AG04449 (cell line): ENCODE results near the gene LTN1.

Experiments used
- CTCF ChIA-PET: fragments of 350-600 bp; formaldehyde crosslinking; extraction: SDS; loops from one replicate; lab custom pipeline; 2021; ENCODE audit warnings: antibody characterized with exemption; lab: Yijun Ruan, JAX
- POLR2A ChIA-PET: fragments of 400-600, 350-600 bp; formaldehyde crosslinking; extraction: SDS; loops from one replicate; lab custom pipeline; 2020; ENCODE audit warnings: antibody characterized with exemption, inconsistent platforms; lab: Yijun Ruan, JAX
- DNase-seq: peaks from one replicate; pipeline ENCODE4 v3.0.0-alpha.2; 2010; ENCODE audit warnings: low read depth, low spot score
- H3K4me3 ChIP-seq: 2 replicates; pipeline ENCODE4 v1.5.1; 2011; ENCODE audit warnings: low read depth, mild to moderate bottlenecking, control low read depth, low read length
- TF ChIP-seq, protein P1 (sequence below): IDR thresholded peaks from one replicate; pipeline ENCODE4 v1.5.1; 2011; ENCODE audit warnings: mild to moderate bottlenecking, moderate library complexity, low read length, control low read depth, inconsistent platforms; ENCODE audit not compliant: insufficient read depth; ENCODE audit errors: missing control alignments

LTN1 gene

DNA sequence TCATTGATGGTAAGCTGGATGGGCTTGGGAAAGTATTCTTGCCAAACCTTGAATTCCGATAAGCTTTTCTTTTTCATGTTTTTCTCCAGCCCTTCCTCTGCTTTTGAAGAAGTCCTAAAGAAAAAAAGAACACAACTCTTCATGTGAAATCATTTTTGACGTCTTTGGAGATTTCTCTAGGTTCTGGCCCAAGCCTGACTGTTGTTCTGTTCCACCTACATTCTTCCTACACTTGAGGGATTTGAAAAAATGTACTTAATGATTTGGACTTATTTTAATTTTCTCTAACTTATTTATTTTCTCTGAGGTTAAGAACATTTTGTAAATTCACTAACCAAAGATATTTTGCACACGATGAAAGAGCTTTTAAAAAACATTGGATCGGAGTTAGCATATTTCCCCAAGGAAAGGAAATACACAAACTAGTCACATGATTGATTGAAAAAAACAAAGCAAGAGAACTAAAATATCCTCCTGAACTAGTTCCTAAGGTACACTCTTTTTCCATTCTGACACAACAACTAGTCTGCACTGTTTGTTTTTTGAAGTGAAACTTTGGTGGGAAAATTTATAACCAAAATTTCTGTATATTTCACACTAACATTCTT lies 82.3 kb downstream of the LTN1 start:
- CTCF ChIA-PET: interaction anchor here (1.2 kb wide), 1 partner anchor 9 kb away, joined by 4 read pairs; no protein-coding TSS in a partner anchor

DNA sequence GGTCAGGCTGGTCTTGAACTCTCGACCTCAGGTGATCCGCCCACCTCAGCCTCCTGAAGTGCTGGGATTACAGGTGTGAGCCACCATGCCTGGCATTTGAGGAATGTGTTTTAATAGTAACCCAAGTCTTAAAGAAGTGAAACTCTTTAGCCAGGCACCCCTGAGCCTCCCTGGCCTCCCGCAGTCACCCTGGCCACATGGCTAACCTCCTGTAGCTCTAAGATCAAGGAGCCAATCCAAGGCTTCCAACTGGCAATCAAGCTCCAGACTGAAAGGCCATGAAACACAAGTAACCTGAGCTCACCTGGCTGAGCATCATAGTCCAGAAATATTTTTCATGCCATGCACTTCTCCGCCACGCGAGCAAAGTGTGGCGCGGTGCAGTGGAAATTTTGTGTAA lies 84.3 kb downstream of the LTN1 start:
- no peak overlapping the region for H3K4me3 ChIP-seq
- ChIA-PET CTCF (no interaction called here), POLR2A (no interaction called here)
- DNase-seq: no peak
- TF ChIP-seq, protein P1, sequence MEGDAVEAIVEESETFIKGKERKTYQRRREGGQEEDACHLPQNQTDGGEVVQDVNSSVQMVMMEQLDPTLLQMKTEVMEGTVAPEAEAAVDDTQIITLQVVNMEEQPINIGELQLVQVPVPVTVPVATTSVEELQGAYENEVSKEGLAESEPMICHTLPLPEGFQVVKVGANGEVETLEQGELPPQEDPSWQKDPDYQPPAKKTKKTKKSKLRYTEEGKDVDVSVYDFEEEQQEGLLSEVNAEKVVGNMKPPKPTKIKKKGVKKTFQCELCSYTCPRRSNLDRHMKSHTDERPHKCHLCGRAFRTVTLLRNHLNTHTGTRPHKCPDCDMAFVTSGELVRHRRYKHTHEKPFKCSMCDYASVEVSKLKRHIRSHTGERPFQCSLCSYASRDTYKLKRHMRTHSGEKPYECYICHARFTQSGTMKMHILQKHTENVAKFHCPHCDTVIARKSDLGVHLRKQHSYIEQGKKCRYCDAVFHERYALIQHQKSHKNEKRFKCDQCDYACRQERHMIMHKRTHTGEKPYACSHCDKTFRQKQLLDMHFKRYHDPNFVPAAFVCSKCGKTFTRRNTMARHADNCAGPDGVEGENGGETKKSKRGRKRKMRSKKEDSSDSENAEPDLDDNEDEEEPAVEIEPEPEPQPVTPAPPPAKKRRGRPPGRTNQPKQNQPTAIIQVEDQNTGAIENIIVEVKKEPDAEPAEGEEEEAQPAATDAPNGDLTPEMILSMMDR: no peak

More for the DNA sequence above, 82.3 kb downstream of the LTN1 start:
- TF ChIP-seq, protein P1: no peak
- no peak for DNase-seq
- no peak overlapping the region for H3K4me3 ChIP-seq
- POLR2A ChIA-PET: no interaction called here

DNA sequence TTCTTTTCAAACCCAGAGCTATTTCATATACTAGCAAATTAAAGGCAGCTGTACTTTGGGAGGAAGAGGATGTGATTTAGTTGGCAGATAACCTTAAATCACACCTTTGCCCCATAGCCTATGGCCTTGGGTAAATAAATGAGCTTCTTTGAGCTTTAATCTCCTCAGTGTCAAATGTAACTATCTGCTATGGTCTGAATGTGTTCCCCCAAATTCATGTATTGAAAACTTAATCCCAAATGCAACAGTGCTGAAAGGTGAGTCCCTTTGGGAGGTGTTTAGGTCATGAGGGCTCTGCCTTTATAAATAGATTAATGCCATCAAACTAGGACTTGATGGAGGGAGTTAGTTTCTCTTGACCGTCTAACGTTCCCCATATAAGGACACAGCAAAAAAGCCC lies 85.8 kb downstream of the LTN1 start:
- DNase-seq: no peak
- ChIA-PET CTCF (no interaction called here), POLR2A (no interaction called here)
- H3K4me3 ChIP-seq: no peak overlapping the region
- TF ChIP-seq, protein P1: no peak

DNA sequence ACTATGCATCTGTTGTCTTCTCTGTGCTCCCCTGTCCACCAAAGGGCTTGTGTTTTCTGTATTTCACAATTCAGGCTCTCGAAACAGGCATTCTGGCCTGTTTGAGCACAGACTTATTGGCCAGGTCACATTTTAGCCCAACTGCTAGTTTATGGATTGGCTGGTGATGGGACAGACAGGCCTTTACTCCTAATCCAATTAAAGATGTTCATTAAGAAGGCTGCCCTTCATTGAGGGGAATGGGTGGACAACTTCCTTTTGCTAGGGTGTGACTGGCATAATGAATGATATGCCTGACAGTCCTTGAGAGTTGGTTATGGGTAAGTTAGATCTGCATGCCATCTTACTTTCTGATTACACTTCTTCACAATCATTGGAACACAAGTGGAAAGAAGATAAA lies 86.4 kb downstream of the LTN1 start:
- POLR2A ChIA-PET: no interaction called here
- DNase-seq: no peak
- TF ChIP-seq, protein P1: no peak
- H3K4me3 ChIP-seq: no peak overlapping the region
- CTCF ChIA-PET: interaction anchor here (1.0 kb wide), 1 partner anchor 21 kb away, joined by 3 read pairs; a partner anchor contains a TSS

DNA sequence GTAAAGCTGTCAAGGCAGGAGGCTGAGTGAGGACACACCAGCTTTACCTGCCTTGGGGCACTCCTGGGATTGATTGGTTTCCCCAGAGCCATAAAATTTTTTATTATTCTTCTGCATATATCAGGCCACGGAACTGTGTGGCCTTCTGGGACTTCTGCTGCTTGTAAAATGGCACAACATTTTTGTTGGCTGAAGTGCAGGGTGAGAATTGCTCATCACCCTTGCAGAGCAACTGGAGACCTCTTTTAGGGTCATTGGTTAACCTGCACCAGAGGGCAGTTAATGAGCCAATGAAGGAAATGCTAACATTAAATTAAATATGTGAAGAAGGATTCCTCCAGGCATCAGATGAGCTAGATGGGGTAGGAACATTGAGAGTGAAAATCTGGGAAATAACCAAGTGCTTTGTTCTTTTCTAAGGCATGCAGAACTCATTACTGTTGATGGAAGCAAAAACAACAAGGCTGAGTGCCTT lies 87.7 kb downstream of the LTN1 start:
- DNase-seq: no peak
- TF ChIP-seq, protein P1: no peak
- ChIA-PET CTCF (no interaction called here), POLR2A (no interaction called here)
- H3K4me3 ChIP-seq: no peak overlapping the region

DNA sequence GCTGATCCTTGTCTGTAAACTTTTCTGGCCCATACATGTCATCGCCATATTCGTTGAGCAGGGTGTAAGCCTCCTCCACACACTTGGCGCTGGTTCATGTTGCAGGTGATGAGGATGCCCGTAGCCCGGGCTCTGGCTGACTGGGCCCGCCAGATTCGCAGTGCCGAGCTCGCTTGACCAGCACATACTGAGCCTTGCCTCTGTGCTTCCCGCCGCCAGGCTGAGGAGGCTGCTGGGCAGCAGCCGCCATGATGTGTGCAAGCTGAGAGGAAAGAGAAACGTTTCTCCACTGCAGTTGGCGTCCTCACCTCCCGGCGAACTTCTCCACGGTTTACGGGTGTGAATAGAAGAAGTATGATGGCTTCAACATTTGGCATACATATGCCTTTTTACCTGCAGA lies 89.2 kb downstream of the LTN1 start:
- DNase-seq: no peak
- no peak overlapping the region for H3K4me3 ChIP-seq
- TF ChIP-seq, protein P1: no peak
- ChIA-PET POLR2A (no interaction called here), CTCF (interaction anchor here (1.1 kb wide), 1 partner anchor 12 kb away, joined by 3 read pairs; no protein-coding TSS in a partner anchor)
